ENCODE results near the gene NOC4L.

Gene NOC4L

DNA sequence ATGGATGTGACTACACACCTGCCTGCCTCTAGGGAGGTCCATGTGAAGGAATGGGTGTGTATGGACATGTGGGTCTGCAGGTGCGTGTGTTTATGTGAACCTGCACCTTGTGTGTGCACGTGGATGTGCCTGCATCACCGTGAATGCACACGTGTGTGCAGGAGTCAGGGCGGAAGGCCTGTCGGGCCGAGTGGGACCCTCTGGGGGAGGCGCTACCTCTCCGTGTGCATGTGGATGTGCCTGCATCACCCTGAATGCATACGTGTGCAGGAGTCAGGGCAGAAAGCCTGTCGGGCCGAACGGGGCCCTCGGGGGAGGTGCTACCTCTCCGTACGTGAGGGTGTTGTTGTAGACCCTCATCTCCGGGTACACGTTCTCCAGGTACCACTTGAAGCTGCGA, 56.5 kb downstream of the NOC4L start:
- no peak overlapping the region for H3K4me3 ChIP-seq (replicated peaks; ENCODE audit: low read depth, low read length)
- TF ChIP-seq, protein P1, sequence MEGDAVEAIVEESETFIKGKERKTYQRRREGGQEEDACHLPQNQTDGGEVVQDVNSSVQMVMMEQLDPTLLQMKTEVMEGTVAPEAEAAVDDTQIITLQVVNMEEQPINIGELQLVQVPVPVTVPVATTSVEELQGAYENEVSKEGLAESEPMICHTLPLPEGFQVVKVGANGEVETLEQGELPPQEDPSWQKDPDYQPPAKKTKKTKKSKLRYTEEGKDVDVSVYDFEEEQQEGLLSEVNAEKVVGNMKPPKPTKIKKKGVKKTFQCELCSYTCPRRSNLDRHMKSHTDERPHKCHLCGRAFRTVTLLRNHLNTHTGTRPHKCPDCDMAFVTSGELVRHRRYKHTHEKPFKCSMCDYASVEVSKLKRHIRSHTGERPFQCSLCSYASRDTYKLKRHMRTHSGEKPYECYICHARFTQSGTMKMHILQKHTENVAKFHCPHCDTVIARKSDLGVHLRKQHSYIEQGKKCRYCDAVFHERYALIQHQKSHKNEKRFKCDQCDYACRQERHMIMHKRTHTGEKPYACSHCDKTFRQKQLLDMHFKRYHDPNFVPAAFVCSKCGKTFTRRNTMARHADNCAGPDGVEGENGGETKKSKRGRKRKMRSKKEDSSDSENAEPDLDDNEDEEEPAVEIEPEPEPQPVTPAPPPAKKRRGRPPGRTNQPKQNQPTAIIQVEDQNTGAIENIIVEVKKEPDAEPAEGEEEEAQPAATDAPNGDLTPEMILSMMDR (IDR thresholded peaks at IDR 0.05; ENCODE audit: low read length, missing control alignments), result no peak
- DNase-seq (ENCODE audit: low read depth), result no peak

DNA sequence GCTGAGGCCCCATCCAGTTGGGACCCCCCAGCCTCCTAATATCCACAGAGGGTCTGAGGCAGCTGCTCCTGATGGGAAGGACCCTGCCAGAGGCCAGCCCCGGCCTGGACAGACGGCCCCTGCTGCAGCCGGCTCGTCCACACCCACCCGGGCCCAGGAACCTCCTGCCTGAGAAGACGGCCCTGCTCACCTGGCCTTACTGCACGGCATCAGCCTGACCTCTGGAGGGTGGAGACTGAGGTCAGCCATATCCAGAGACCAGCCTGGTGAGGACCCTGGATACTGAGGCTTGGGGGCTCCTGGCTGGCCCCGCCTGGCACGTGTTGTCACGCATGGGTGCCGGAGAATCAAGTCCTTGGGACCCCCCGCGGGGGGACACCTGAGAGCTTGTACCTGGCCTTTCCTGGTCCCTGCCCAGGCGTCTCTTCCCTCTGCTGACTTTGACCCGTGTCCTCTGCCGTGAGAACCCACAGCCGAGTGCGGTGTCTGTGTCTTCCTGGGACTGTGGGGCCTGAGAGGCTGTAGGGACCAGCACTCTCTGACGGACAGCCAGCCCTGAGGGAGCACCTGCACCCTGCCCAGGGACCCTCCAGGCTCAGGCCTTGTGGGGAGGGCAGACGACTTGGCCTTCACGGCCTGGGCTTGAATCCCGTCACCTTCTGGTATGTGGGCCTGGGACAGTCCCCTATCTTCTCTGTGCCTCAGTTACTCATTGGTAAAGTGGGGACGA, 57.3 kb downstream of the NOC4L start:
- TF ChIP-seq, protein P1 (IDR thresholded peaks at IDR 0.05; ENCODE audit: low read length, missing control alignments), result no peak
- no peak for DNase-seq (ENCODE audit: low read depth)
- H3K4me3 ChIP-seq (replicated peaks; ENCODE audit: low read depth, low read length), result no peak overlapping the region

All from fibroblast of pulmonary artery (primary cell).